GM18498 (cell line): ENCODE results near the gene COPS2.

Experiments used
- ATAC-seq: cut with Tn5 transposase; IDR thresholded peaks from one replicate; pipeline ENCODE4 v1.9.1; 2021; ENCODE audit warnings: mild to moderate bottlenecking, moderate library complexity; ENCODE audit not compliant: unreplicated experiment

The COPS2 gene

GRCh38 chr15:49163678-49164077 lies 8.3 kb upstream of the COPS2 start:
- no peak for ATAC-seq

GRCh38 chr15:49155834-49156627 lies 632 bp upstream of the COPS2 start:
- no peak for ATAC-seq

- no peak for ATAC-seq
Observed at GRCh38 chr15:49154799-49155109, 645 bp downstream of the COPS2 start.

- no peak for ATAC-seq
Observed at GRCh38 chr15:49154359-49154758, 1.0 kb downstream of the COPS2 start.

- no peak for ATAC-seq
Observed at GRCh38 chr15:49152552-49153312, 2.7 kb downstream of the COPS2 start.

- no peak for ATAC-seq
Observed at GRCh38 chr15:49151831-49152230, 3.6 kb downstream of the COPS2 start.

- no peak for ATAC-seq
Observed at GRCh38 chr15:49148727-49149126, 6.7 kb downstream of the COPS2 start.

- ATAC-seq = no peak
Observed at GRCh38 chr15:49148298-49148697, 7.1 kb downstream of the COPS2 start.

- no peak for ATAC-seq
Observed at GRCh38 chr15:49145651-49146609, 9.5 kb downstream of the COPS2 start.

- ATAC-seq = no peak
Observed at GRCh38 chr15:49137861-49138260, 17.5 kb downstream of the COPS2 start.

- ATAC-seq = no peak
Observed at GRCh38 chr15:49135911-49136310, 19.5 kb downstream of the COPS2 start.

GRCh38 chr15:49135342-49135857 lies 20.0 kb downstream of the COPS2 start:
- no peak for ATAC-seq

GRCh38 chr15:49134683-49135341 lies 20.6 kb downstream of the COPS2 start:
- ATAC-seq = no peak

- ATAC-seq = no peak
Observed at GRCh38 chr15:49131403-49131802, 24.0 kb downstream of the COPS2 start.

- no peak for ATAC-seq
Observed at GRCh38 chr15:49124371-49124770, 31.0 kb downstream of the COPS2 start.

- no peak for ATAC-seq
Observed at GRCh38 chr15:49122541-49123062, 32.8 kb downstream of the COPS2 start.

- ATAC-seq = no peak
Observed at GRCh38 chr15:49121901-49122300, 33.5 kb downstream of the COPS2 start.

- ATAC-seq = no peak
Observed at GRCh38 chr15:49120832-49121231, 34.6 kb downstream of the COPS2 start.

- ATAC-seq = no peak
Observed at GRCh38 chr15:49116108-49116857, 39.1 kb downstream of the COPS2 start.

GRCh38 chr15:49115062-49115461 lies 40.3 kb downstream of the COPS2 start:
- ATAC-seq = no peak
